GM18519 (cell line): Measurements from ENCODE around the gene TCFL5.

Source experiments
- ATAC-seq: cut with Tn5 transposase; IDR thresholded peaks from one replicate; pipeline ENCODE4 v1.9.1; 2021; ENCODE audit warnings: mild to moderate bottlenecking, moderate library complexity; ENCODE audit not compliant: unreplicated experiment, low FRiP score

TCFL5 gene

GRCh38 chr20:62815066-62815991 is 46.3 kb downstream of the TCFL5 start:
- no peak for ATAC-seq

GRCh38 chr20:62814709-62815065 is 46.9 kb downstream of the TCFL5 start:
- no peak for ATAC-seq

- ATAC-seq: no peak
Measured at GRCh38 chr20:62814060-62814708, 47.4 kb downstream of the TCFL5 start.

GRCh38 chr20:62813588-62813987 is 48.0 kb downstream of the TCFL5 start:
- no peak for ATAC-seq

GRCh38 chr20:62812907-62813200 is 48.8 kb downstream of the TCFL5 start:
- no peak for ATAC-seq

- no peak for ATAC-seq
Measured at GRCh38 chr20:62812181-62812906, 49.3 kb downstream of the TCFL5 start.

GRCh38 chr20:62811720-62812119 is 49.9 kb downstream of the TCFL5 start:
- ATAC-seq: no peak

- ATAC-seq: no peak
Measured at GRCh38 chr20:62811320-62811719, 50.3 kb downstream of the TCFL5 start.

GRCh38 chr20:62809530-62810428 is 51.8 kb downstream of the TCFL5 start:
- no peak for ATAC-seq

GRCh38 chr20:62808211-62808865 is 53.3 kb downstream of the TCFL5 start:
- ATAC-seq: no peak

- no peak for ATAC-seq
Measured at GRCh38 chr20:62807444-62808210, 54.0 kb downstream of the TCFL5 start.

GRCh38 chr20:62806383-62807050 is 55.1 kb downstream of the TCFL5 start:
- no peak for ATAC-seq

GRCh38 chr20:62805711-62806382 is 55.8 kb downstream of the TCFL5 start:
- no peak for ATAC-seq

GRCh38 chr20:62805155-62805710 is 56.4 kb downstream of the TCFL5 start:
- ATAC-seq: no peak

GRCh38 chr20:62804627-62805154 is 56.9 kb downstream of the TCFL5 start, which contains the start of gene OGFR:
Gene OGFR (plus strand): TSS chr20:62804835. CDS start chr20:62804860, 25 bp downstream.
- ATAC-seq: no peak

- no peak for ATAC-seq
Measured at GRCh38 chr20:62804021-62804626, 57.5 kb downstream of the TCFL5 start.
